Inflammatory macrophage treated with lipopolysaccharide for 4 hours (primary cell): ENCODE data around the gene VTI1A.
"Not testable (repeated sequence)": the region's sequence is repeated elsewhere in the genome, so short reads cannot be mapped to it uniquely, and the experiment has no call there.

Experiments
- DNase-seq: peaks from one replicate; pipeline ENCODE4 v3.0.0-alpha.2; 2020

The VTI1A gene

GRCh38 chr10:112509558-112510291, 62.7 kb downstream of the VTI1A start:
- DNase-seq: no peak

- no peak for DNase-seq
These were observed 63.4 kb downstream of the VTI1A start for GRCh38 chr10:112510384-112510783.

GRCh38 chr10:112512294-112512693, 65.3 kb downstream of the VTI1A start:
- DNase-seq: no peak

- no peak for DNase-seq
These were observed 68.1 kb downstream of the VTI1A start for GRCh38 chr10:112515126-112515525.

DNA sequence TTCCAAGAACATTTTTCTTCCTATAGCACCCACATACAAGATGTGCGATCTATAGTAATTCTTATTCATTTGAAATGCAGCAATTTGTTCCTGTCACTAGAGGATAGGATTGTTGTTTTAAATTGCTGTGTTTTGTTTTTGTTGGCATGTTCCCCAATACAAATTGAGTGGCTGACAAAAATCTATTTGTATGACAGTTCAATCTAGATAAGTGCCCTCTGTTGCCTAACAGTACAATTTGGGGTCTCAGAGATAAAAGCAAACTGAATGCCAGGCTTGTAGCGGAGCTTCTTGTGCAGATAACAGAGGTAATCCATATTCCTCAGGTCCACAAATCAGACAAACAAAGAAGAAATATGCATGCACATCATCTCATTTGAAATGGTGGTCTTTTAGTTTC, 68.8 kb downstream of the VTI1A start:
- no peak for DNase-seq

GRCh38 chr10:112517451-112517862, 70.4 kb downstream of the VTI1A start:
- DNase-seq: no peak

- DNase-seq: no peak
These were observed 72.2 kb downstream of the VTI1A start for GRCh38 chr10:112519133-112519761.

DNA sequence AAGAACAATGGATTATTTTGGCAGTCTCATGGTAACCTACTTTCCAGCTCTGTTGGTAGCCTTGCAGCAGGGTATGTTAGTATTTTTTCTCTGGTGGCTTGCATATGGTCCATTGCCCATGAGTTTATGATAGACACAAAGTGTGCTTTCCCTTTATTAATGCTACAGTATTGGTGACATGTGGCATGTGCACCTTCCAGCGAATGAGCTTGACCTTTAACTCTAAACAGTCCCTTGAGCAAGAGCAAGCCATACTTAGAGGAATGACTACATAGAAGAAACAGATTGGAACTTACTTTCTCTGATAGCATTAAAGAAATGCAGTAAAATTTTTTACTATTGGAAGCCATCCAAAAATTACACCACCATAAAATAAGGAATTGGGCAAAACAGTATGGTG, 73.9 kb downstream of the VTI1A start:
- DNase-seq: peak; percentile 6

DNA sequence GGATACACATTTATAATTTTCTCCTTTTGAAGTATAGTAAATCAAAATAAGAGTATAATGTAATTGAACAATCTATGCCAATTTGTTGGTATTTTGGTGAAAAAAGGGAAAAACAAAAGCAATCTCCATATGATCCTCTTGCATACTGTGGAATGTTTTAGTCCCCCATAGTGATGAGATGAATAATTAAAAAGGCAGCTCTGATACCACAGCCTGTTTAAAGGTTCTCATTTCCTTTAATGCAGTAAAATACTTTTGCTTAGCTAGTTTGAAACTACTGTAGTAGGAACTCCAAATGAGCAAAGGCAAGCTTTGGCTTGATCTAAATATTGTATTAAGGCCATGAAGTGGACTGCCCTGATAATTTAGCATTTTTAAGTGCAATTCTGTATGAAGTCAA, 77.6 kb downstream of the VTI1A start:
- no peak for DNase-seq

DNA sequence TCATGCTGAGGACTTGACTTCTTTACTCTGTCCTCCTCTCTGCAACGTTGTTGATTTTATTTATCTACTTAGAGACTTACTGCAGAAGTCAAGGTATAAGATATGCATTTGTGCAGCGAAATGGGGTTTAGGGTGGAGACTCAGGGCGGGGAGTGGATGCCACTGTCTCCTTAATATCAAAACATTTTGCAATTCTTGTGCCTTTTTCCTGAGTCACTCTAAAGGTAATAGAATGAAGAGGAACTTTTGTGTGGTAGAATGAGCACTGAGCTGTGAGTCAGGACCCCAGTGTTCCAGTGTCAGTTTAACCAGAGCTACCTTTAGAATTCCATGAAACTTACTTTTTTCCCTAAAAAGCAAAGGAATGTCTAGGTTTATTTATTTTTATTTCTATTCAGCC, 78.2 kb downstream of the VTI1A start:
- no peak for DNase-seq

- DNase-seq: no peak
These were observed 79.1 kb downstream of the VTI1A start for GRCh38 chr10:112526139-112526538.

DNA sequence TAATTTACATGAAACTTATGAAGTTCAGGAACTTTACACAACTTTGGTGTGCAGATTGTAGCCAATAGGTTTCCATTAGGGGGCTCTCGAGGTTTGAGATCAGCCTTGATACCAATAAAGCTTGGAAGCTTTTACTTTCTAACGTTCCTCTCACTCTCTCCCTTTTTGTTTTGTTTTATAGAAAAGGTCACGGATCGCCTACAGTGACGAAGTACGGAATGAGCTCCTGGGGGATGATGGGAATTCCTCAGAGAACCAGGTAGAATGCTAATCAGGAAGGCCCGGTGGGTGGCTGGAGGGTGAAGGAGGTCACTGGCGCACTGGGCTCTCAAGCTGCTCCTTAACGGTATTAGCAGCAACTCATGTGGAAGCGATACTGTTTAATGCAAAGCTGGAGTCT, 79.9 kb downstream of the VTI1A start:
- no peak for DNase-seq

DNA sequence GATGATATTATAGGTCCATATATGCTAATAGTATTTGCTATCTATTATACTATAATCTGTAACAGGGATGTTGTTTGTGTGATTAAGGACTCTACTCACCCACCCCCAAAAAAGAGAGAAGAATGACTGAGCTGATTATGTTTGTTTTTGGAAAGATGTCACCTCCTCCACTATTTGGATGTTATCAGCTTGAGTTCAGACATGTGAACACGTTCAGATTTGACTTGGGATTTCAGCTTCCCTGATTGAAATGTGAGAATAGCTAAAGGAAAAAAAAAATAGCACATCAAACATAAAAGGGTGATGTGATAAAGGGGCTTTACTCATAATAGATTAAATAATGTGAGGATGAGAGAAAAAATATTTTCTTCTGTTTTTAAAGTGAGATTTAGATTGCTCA, 81.2 kb downstream of the VTI1A start:
- DNase-seq: no peak

DNA sequence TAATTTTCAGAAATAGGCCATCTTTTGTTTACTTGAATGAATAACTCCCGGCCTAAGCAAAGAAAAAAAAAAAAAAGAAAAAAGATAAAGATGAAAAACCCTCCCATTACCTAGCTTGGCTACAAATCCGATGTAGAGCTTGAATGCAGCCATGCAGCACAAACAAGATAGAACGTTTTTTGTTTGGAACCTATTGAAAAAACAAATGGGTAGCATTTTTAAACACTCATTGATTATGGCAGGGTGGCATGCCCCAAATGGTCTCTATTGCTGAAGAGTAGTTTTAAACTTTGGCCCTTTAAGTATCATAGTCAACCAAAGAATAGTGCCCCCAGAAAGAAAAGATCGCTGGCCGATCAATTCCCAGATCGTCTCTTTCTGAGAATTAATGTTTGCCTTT, 84.4 kb downstream of the VTI1A start:
- no peak for DNase-seq

GRCh38 chr10:112532189-112532588, 85.2 kb downstream of the VTI1A start:
- peak; percentile 88 for DNase-seq

DNA sequence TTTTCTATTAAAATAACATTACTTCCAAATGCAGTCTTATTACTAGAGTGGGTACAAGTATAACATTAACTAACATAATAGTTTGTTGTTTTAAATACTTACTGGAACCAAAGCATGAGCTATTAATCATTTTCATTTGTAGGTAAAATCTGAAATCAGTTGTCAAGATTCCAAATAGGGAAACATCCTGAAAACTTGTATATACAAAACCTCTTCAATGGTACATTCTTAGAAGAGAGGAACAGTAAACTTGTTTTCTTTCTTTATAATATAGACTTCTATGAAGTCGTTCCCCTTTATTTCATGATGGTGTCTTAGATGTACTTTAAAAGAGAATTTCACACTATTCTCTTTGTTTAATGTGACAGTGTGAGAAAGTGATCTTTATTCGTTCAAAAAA, 85.9 kb downstream of the VTI1A start:
- DNase-seq: no peak

GRCh38 chr10:112533916-112534315, 86.9 kb downstream of the VTI1A start:
- DNase-seq: peak; percentile 31

DNA sequence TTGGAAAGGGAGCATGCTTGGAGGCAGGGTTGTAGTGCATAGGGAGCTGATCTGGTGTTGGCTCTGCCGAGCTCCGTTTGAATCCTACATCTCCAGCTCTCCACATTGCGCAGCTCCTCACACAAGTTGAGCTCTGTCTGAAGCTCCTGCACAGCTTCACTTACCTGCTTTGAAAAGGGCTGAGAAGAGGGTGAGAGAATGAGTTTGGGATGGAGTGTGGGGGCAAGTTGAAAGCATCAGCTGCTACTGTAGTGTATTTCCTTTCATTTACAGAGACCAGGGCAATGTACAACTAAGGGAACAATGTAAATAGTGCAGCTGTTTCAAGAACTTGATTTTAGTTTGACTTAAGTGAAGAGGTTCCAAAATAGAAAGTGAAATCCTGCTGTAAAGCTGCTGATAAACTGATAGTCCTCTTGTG, 88.5 kb downstream of the VTI1A start:
- DNase-seq: no peak

DNA sequence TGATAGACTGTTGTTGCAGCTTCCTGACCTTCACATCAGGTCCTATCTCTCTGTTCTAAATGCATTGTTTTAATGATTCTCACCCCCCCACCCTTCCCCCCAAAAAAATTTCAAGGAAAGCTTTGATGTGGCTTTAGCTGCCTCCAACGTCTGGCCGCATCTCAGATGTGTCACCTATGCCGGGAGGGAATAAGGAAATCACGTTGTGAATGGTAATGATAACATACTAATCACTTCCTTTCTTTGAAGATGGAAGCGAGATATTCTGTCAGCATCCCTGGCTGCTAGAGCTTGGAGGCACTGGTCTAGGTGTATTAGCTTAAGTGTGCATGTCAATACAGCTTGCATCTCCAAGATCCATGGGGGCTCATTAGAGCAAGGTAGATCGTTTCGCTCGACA, 89.6 kb downstream of the VTI1A start:
- DNase-seq: no peak

GRCh38 chr10:112538168-112538567, 91.2 kb downstream of the VTI1A start:
- no peak for DNase-seq

DNA sequence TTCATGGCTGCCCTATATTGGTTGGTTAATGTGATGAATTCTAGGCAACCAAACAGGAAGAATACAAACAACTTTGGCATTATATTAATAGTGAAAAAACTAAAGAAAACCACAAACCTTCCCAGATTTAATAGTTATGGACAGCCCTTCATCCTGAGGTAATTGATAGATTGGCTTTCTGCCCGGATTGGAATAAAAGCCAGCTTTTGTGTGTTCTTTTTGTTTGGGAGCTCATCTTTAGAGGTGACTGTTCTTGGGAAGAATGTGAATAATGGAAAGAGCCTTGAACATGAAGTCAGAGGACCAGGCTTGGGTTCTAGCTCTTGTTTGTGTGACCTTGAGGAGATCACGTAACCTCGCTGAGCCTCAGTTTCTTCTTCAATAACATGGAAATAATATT, 92.3 kb downstream of the VTI1A start:
- DNase-seq: no peak

DNA sequence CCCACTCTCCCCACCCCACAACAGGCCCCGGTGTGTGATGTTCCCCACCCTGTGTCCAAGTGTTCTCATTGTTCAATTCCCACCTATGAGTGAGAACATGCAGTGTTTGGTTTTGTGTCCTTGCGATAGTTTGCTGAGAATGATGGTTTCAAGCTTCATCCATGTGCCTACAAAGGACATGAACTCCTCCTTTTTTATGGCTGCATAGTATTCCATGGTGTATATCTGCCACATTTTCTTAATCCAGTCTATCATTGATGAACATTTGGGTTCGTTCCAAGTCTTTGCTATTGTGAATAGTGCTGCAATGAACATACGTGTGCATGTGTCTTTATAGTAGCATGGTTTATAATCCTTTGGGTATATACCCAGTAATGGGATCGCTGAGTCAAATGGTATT, 95.8 kb downstream of the VTI1A start:
- DNase-seq: not testable (repeated sequence)

DNA sequence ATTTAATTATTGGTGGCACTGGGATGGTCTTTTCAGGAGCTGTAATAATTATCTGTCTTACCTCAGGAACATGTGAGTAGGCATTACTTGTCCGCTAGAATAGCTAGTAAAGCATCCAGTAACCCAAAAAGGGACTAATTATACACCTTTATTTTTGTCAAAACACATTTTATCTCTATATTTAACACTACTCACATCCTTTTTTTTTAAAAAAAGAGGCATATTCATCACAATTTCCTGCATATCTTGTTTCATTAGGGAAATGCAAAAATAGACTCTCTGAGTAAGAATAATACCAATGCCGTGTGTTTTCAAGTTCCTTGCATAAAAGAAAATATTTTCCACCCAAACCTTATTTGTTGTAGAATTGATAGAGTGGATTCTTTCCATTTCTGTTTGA, 99.5 kb downstream of the VTI1A start:
- no peak for DNase-seq

DNA sequence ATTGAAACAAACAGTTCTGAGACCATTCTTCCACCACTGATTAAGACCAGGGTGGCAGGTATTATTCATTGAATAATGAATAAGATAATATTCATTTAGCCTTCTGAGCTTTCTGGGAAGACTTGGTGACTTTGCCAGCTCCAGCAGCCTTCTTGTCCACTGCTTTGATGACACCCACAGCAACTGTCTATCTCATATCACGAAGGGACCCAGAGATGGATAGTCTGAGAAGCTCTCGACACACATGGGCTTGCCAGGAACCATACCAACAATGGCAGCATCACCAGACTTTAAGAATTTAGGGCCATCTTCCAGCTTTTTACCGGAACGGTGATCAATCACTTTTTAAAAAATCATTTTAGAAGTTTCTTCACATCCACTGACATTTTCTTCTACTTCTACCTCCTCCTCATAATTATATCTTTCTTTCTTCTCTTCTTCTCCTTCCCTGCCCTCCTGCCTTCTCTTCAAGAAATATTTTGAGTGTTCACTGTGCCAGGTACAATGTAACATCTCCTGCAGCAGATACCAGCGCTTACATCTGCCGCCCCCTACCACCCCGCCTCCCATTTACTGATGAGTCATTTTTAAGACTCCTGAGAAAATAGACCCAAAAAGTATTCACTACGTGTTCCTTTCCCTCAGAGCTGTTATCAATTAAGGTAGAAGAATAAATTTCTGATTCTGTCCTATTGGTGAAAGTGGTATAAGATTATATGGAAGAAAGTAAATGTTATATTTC, 101.7 kb downstream of the VTI1A start:
- no peak for DNase-seq
